Karpas-422 (cell line): ENCODE measurements around the gene ZNF454. TPM values are rescaled to one million over a fixed set of nuclear protein-coding genes. Genes with fewer than 3 reads are reported as not detected.

Experiments
- DNase-seq: peaks from one replicate; pipeline ENCODE4 v3.0.0-alpha.2; 2015
- H2AFZ ChIP-seq: fragments of 200-600 bp; sonication (generic); 2 replicates; pipeline ENCODE4 v1.6.1; 2014; ENCODE audit warnings: antibody characterized with exemption, low read length, mixed read lengths
- H3K27ac ChIP-seq: fragments of 200-600 bp; sonication (generic); 2 replicates; pipeline ENCODE4 v1.5.1; 2014; ENCODE audit warnings: mild to moderate bottlenecking, low read length, moderate library complexity
- H3K27me3 ChIP-seq: fragments of 200-600 bp; sonication (generic); 2 replicates; pipeline ENCODE4 v1.6.1; 2014; ENCODE audit warnings: low read length, mixed read lengths
- H3K36me3 ChIP-seq: fragments of 200-600 bp; sonication (generic); 2 replicates; pipeline ENCODE4 v1.6.1; 2014; ENCODE audit warnings: low read length, mixed read lengths; ENCODE audit not compliant: insufficient read depth
- H3K4me1 ChIP-seq: fragments of 200-600 bp; sonication (generic); 2 replicates; pipeline ENCODE4 v1.6.1; 2014; ENCODE audit warnings: mild to moderate bottlenecking, low read length, mixed read lengths
- H3K4me2 ChIP-seq: fragments of 200-600 bp; sonication (generic); 2 replicates; pipeline ENCODE4 v1.6.1; 2014; ENCODE audit warnings: low read length, low read depth, mild to moderate bottlenecking; ENCODE audit not compliant: poor library complexity, severe bottlenecking
- H3K4me3 ChIP-seq: fragments of 200-600 bp; sonication (generic); 2 replicates; pipeline ENCODE4 v1.5.1; 2014; ENCODE audit warnings: mild to moderate bottlenecking, antibody characterized with exemption, low read length, mixed read lengths
- H3K79me2 ChIP-seq: fragments of 200-600 bp; sonication (generic); 2 replicates; pipeline ENCODE4 v1.6.1; 2014; ENCODE audit warnings: mild to moderate bottlenecking, low read length, mixed read lengths
- H3K9ac ChIP-seq: fragments of 200-600 bp; sonication (generic); 2 replicates; pipeline ENCODE4 v1.6.0; 2014; ENCODE audit warnings: low read length
- H3K9me2 ChIP-seq: fragments of 200-600 bp; sonication (generic), shearing (Covaris generic); replicated peaks from 2 replicates; pipeline ENCODE4 v1.6.0; 2014; ENCODE audit warnings: mild to moderate bottlenecking, low read length, moderate library complexity; ENCODE audit not compliant: insufficient read depth
- H3K9me3 ChIP-seq: fragments of 300-700, 200-600 bp; sonication (generic); 2 replicates; pipeline ENCODE4 v1.6.1; 2014; ENCODE audit warnings: low read length, mixed read lengths
- H4K20me1 ChIP-seq: fragments of 200-600 bp; sonication (generic); 2 replicates; pipeline ENCODE4 v1.6.1; 2014; ENCODE audit warnings: mild to moderate bottlenecking, antibody characterized with exemption, low read length, low read depth; ENCODE audit not compliant: insufficient read depth
- total RNA-seq: library from RNA; depleted of rRNA; stranded (reverse); fragments of >200 nt; shearing (Covaris generic); gene quantifications from 2 replicates; pipeline ENCODE4 v1.2.3, GENCODE V29; 2014; ENCODE audit warnings: low replicate concordance

Gene ZNF454
- total RNA-seq, 1 experiment from 2014 or later = not detected

GRCh38 chr5:178991190-178992145, 50.5 kb downstream of the ZNF454 start:
- Histone ChIP-seq H3K36me3 (no peaks in the 10 kb centered on the region), H3K9ac (no peak overlapping the region), H3K4me1 (no peaks in the 10 kb centered on the region), H3K9me3 (no peaks in the 10 kb centered on the region; the same call in 1 of the 2 replicates), H4K20me1 (no peaks in the 10 kb centered on the region), H3K27me3 (no peaks in the 10 kb centered on the region), H3K27ac (no peak overlapping the region), H2AFZ (no peak overlapping the region), H3K79me2 (no peaks in the 10 kb centered on the region), H3K4me3 (no peak overlapping the region), H3K9me2 (no peaks in the 10 kb centered on the region), H3K4me2 (no peak overlapping the region)
- no peak for DNase-seq

GRCh38 chr5:178992291-178992895, 51.4 kb downstream of the ZNF454 start:
- no peak overlapping the region for H3K27ac ChIP-seq
- H3K9ac ChIP-seq = no peak overlapping the region
- H3K4me1 ChIP-seq = no peaks in the 10 kb centered on the region
- no peak overlapping the region for H2AFZ ChIP-seq
- no peaks in the 10 kb centered on the region for H3K36me3 ChIP-seq
- H3K4me2 ChIP-seq = no peak overlapping the region
- no peak overlapping the region for H3K4me3 ChIP-seq
- H3K27me3 ChIP-seq = no peaks in the 10 kb centered on the region
- DNase-seq = no peak
- H3K9me2 ChIP-seq = no peaks in the 10 kb centered on the region
- no peaks in the 10 kb centered on the region for H3K79me2 ChIP-seq
- no peaks in the 10 kb centered on the region for H3K9me3 ChIP-seq
- H4K20me1 ChIP-seq = no peaks in the 10 kb centered on the region

GRCh38 chr5:178993236-178993765, 52.3 kb downstream of the ZNF454 start:
- Histone ChIP-seq H3K27ac (no peak overlapping the region), H3K9me3 (no peaks in the 10 kb centered on the region), H3K27me3 (no peaks in the 10 kb centered on the region), H3K36me3 (no peaks in the 10 kb centered on the region), H3K4me3 (no peak overlapping the region), H3K9ac (no peak overlapping the region), H4K20me1 (no peaks in the 10 kb centered on the region), H3K4me1 (no peaks in the 10 kb centered on the region), H3K4me2 (no peak overlapping the region), H3K9me2 (no peaks in the 10 kb centered on the region), H3K79me2 (no peaks in the 10 kb centered on the region), H2AFZ (no peak overlapping the region)
- DNase-seq = no peak

GRCh38 chr5:178993955-178994579, 53.1 kb downstream of the ZNF454 start:
- Histone ChIP-seq H3K4me3 (no peak overlapping the region), H3K9me2 (no peaks in the 10 kb centered on the region), H3K9ac (no peak overlapping the region), H3K9me3 (no peaks in the 10 kb centered on the region), H3K36me3 (no peaks in the 10 kb centered on the region), H3K27me3 (no peaks in the 10 kb centered on the region), H2AFZ (no peak overlapping the region), H3K4me1 (no peaks in the 10 kb centered on the region), H3K4me2 (no peak overlapping the region), H3K27ac (no peak overlapping the region), H4K20me1 (no peaks in the 10 kb centered on the region), H3K79me2 (no peaks in the 10 kb centered on the region)
- DNase-seq = no peak

- Histone ChIP-seq H3K27me3 (no peaks in the 10 kb centered on the region), H2AFZ (no peak within 1 kb of the TSS), H3K9me2 (no peaks in the 10 kb centered on the region), H3K9me3 (no peaks in the 10 kb centered on the region), H3K36me3 (no peaks in the 10 kb centered on the region), H3K4me2 (no peak within 1 kb of the TSS), H3K4me3 (no peak within 1 kb of the TSS), H3K4me1 (no peaks in the 10 kb centered on the region), H3K9ac (no peak within 1 kb of the TSS), H4K20me1 (no peaks in the 10 kb centered on the region), H3K27ac (no peak within 1 kb of the TSS), H3K79me2 (no peaks in the 10 kb centered on the region)
- no peak for DNase-seq
Observed at GRCh38 chr5:178994580-178995340, 53.8 kb downstream of the ZNF454 start, which contains the start of gene GRM6. TSS of gene GRM6 (minus strand) at chr5:178995320. CDS start at chr5:178994944, 376 bp downstream.

- Histone ChIP-seq H3K36me3 (no peaks in the 10 kb centered on the region), H3K4me3 (no peak overlapping the region), H3K9ac (no peak overlapping the region), H3K4me2 (no peak overlapping the region), H3K4me1 (no peaks in the 10 kb centered on the region), H2AFZ (no peak overlapping the region), H3K27me3 (no peaks in the 10 kb centered on the region), H3K27ac (no peak overlapping the region), H4K20me1 (no peaks in the 10 kb centered on the region), H3K9me2 (no peaks in the 10 kb centered on the region), H3K9me3 (no peaks in the 10 kb centered on the region), H3K79me2 (no peaks in the 10 kb centered on the region)
- no peak for DNase-seq
Observed at GRCh38 chr5:178995341-178995690, 54.3 kb downstream of the ZNF454 start.

- Histone ChIP-seq H4K20me1 (no peaks in the 10 kb centered on the region), H3K27me3 (no peaks in the 10 kb centered on the region), H3K9me3 (no peaks in the 10 kb centered on the region)
Observed at GRCh38 chr5:178996156-178996555, 55.2 kb downstream of the ZNF454 start.

More at GRCh38 chr5:178996156-178996555, 55.2 kb downstream of the ZNF454 start:
- H2AFZ ChIP-seq = no peak overlapping the region
- H3K9ac ChIP-seq = no peak overlapping the region
- no peaks in the 10 kb centered on the region for H3K36me3 ChIP-seq
- no peak overlapping the region for H3K27ac ChIP-seq
- no peaks in the 10 kb centered on the region for H3K4me1 ChIP-seq
- no peak overlapping the region for H3K4me3 ChIP-seq
- H3K9me2 ChIP-seq = no peaks in the 10 kb centered on the region
- no peaks in the 10 kb centered on the region for H3K79me2 ChIP-seq
- no peak for DNase-seq
- no peak overlapping the region for H3K4me2 ChIP-seq
